Mucosa of rectum (tissue), 2 donors: ENCODE measurements around the gene TRIM38.
"Not testable (repeated sequence)": the region's sequence is repeated elsewhere in the genome, so short reads cannot be mapped to it uniquely, and the experiment has no call there.

Experiments used
- H3K27ac ChIP-seq, 2 donors: one replicate each; pipeline ENCODE4 v1.7.0; 2013; ENCODE audit warnings: inconsistent platforms in 2 of 2, low read depth in 2 of 2, low read length in 2 of 2
- H3K27me3 ChIP-seq, 2 donors: one replicate each; pipeline ENCODE4 v1.7.0; 2013; ENCODE audit warnings: low read length in 2 of 2; ENCODE audit not compliant: control insufficient read depth in 2 of 2, insufficient read depth in 2 of 2
- H3K36me3 ChIP-seq, 2 donors: one replicate each; pipeline ENCODE4 v1.7.0; 2013; ENCODE audit warnings: low read length in 2 of 2; ENCODE audit not compliant: control insufficient read depth in 2 of 2, insufficient read depth in 2 of 2
- H3K4me1 ChIP-seq, 2 donors: one replicate each; pipeline ENCODE4 v1.7.0; 2013; ENCODE audit warnings: low read length in 2 of 2, mild to moderate bottlenecking in 1 of 2; ENCODE audit not compliant: control insufficient read depth in 2 of 2, insufficient read depth in 2 of 2
- H3K4me3 ChIP-seq, 2 donors: one replicate each; pipeline ENCODE4 v1.7.0; 2013; ENCODE audit warnings: low read length in 2 of 2
- H3K9ac ChIP-seq, 2 donors: one replicate each; pipeline ENCODE4 v1.7.0; 2013; ENCODE audit warnings: low read length in 2 of 2, low read depth in 1 of 2, mild to moderate bottlenecking in 1 of 2
- H3K9me3 ChIP-seq, 2 donors: one replicate each; pipeline ENCODE4 v1.7.0; 2013; ENCODE audit warnings: low read length in 2 of 2; ENCODE audit not compliant: control insufficient read depth in 2 of 2
- donor health status: healthy.
- donor health status: Normal muscosa, but diverticular disease.

Gene TRIM38

DNA sequence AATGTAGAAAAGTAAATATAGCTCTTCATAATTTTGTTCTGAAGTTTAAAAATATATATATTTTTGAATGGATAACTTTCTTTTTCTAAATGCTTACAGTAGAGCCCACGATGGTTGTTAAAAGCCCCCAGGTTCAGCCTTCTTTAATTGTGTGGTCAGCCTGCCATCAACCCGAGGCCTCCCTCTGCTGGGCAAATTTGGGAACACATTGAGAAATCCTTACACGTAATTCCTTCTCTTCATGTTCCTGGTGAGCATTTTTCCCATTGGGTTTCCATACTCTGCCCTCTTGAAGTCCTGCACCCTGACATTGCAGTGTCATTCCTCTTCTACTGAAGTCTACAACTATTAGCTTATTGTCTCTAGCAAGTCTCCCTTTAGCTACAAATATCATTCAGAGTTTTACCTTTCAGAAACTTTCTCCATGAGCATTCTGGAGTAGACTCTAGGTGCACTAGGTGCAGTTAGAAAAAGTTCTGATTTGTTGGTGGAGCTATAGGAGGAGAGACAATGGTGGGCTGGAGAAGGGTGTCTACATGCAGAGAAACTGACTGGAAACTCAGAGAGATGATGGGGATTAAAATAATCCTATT is 40.6 kb downstream of the TRIM38 start:
- H3K9ac ChIP-seq: no peak overlapping the region
- H3K36me3 ChIP-seq: peaks cover 8 to 13% of the 10 kb centered on the region in 2 donors
- no peak overlapping the region for H3K4me3 ChIP-seq
- no peak overlapping the region for H3K27ac ChIP-seq
- H3K27me3 ChIP-seq: no peaks in the 10 kb centered on the region
- H3K4me1 ChIP-seq: no peaks in the 10 kb centered on the region
- H3K9me3 ChIP-seq: no peaks in the 10 kb centered on the region

DNA sequence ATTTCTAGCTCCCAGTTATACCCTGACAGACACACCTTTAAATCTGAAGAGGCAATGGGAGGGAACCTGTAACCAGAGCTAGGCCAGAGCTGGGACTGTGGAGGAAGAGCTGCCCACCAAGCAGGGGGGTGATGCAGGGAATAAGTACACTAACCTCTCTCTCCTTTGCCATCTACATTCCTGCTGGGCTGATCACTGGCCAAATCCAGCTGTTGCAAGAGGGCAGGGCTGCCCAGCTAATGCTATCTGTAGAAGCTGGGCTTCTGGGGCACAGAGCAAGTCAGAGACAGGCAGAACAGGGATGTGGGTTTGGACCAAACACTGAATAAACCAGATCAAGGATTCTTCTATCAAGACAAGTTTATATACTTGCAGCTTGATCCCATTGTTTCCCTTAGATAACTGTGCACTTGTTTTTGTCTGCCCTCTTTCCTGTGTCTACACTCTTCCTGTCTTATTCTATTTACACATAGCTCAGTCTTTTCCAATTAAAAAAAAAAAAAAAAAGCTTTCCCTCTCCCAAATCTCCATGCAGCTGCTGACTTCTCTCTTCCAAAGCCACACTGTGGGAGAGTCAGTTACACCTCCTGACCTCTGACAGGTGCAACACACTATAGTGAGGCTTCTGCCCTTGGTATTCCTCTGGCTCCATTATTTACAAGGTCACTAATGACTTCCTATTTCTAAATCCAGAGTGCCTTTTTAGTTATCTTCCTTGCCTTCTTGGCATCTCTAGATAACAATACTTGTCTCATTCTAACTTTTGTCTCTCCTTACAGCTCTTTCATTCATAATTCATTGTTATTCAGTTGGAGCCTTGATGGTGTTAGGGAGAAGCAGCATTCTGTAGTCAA is 43.7 kb downstream of the TRIM38 start:
- Histone ChIP-seq H3K4me1 (no peaks in the 10 kb centered on the region), H3K36me3 (peaks cover 0 to 3% of the 10 kb centered on the region in 2 donors), H3K4me3 (no peak overlapping the region), H3K27me3 (no peaks in the 10 kb centered on the region), H3K9ac (no peak overlapping the region), H3K27ac (no peak overlapping the region), H3K9me3 (no peaks in the 10 kb centered on the region)

DNA sequence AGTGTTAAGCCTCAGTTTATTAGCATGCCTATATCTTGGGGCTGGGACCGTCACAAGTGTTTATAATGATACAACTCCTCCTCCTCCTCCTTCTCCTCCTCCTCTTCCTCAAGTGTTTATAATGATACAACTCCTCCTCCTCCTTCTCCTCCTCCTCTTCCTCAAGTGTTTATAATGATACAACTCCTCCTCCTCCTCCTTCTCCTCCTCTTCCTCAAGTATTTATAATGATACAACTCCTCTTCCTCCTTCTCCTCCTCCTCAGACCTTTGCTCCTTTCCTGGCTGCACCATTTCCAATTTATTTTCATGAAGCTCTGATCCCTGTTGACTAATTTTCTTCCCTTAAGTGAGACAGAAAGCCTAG is 44.3 kb downstream of the TRIM38 start:
- H3K27ac ChIP-seq, H3K9ac ChIP-seq, H3K4me1 ChIP-seq, H3K4me3 ChIP-seq, H3K36me3 ChIP-seq, H3K27me3 ChIP-seq, H3K9me3 ChIP-seq: not testable (repeated sequence)

DNA sequence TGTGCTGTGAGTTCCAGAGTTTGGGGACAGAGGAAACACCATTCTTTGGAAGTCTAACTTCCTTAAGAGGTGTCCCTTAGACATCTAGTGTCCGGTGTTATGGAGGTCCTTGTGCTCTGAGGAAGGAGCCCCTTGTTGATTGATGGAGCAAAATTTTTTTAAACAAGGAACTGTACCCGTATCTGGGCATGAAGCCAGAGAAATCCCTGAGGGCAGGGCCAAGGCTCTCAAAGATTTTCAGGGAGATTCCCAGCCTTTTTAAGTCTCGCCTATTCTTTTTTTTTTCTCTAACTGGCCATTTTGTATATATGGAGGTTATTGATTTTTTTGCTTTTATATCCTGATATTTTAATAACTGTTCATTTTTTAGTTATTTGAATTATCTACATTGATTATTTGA is 45.9 kb downstream of the TRIM38 start:
- Histone ChIP-seq H3K27ac (no peak overlapping the region), H3K4me1 (no peaks in the 10 kb centered on the region), H3K9me3 (no peaks in the 10 kb centered on the region), H3K4me3 (no peak overlapping the region), H3K36me3 (peaks cover 0 to 3% of the 10 kb centered on the region in 2 donors), H3K9ac (no peak overlapping the region), H3K27me3 (no peaks in the 10 kb centered on the region)

DNA sequence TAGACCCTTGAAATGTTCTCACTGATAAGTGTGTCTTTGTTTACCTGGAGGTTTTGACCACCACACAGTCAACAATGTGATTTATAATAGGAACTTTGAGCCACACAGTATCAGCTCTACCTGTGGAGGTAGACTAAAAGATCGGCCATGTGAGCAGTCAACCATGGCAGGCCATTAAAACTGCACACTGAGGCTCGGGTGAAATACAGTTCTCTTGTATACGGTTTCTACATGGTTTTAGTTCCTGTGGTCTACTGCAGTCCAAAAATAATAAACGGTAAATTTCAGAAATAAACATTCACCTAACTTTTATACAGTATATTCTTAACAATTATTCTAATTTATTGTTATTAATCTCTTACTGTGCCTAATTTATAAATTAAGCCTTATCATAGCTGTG is 47.2 kb downstream of the TRIM38 start:
- H3K27me3 ChIP-seq: no peaks in the 10 kb centered on the region
- no peaks in the 10 kb centered on the region for H3K4me1 ChIP-seq
- no peaks in the 10 kb centered on the region for H3K36me3 ChIP-seq
- no peak overlapping the region for H3K4me3 ChIP-seq
- H3K9ac ChIP-seq: no peak overlapping the region
- H3K27ac ChIP-seq: no peak overlapping the region
- H3K9me3 ChIP-seq: no peaks in the 10 kb centered on the region

DNA sequence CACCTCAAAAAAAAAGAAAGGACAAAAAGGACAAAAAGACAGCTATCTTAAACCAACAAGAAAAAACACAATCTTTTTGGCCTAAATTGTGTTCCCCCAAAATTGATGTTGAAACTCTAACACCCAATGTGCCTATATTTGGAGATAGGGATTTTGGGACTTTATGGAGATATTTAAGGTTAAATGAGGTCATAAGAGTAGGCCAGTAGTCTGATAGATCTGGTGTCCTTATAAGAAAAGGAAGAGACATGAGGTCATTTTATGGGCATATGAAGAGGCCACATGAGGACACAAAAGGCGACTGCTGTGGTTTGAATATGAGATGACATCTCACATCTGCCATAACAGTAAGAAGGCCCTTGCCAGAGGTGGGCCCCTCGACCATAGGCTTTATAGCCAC is 49.5 kb downstream of the TRIM38 start:
- H3K4me3 ChIP-seq: no peak overlapping the region
- H3K27me3 ChIP-seq: no peaks in the 10 kb centered on the region
- H3K27ac ChIP-seq: no peak overlapping the region
- no peaks in the 10 kb centered on the region for H3K4me1 ChIP-seq
- H3K9me3 ChIP-seq: no peaks in the 10 kb centered on the region
- no peaks in the 10 kb centered on the region for H3K36me3 ChIP-seq
- H3K9ac ChIP-seq: no peak overlapping the region

DNA sequence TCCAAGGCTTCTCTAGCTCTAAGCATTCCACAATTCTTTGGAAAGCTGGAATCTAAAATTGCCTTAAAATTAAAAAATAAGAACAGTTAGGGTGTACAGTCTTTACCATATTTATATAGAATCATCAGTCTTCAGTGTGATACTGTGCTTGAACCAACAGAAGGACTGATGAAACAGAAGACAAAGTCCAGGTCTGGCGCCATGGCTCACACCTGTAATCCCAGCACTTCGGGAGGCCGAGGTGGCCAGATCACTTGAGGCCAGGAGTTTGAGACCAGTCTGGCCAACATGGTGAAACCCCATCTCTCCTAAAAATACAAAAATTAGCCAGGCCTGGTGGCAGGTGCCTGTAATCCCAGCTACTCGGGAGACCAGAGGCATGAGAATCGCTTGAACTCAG is 51.8 kb downstream of the TRIM38 start:
- H3K9me3 ChIP-seq, H3K36me3 ChIP-seq, H3K27me3 ChIP-seq, H3K4me1 ChIP-seq, H3K27ac ChIP-seq, H3K9ac ChIP-seq, H3K4me3 ChIP-seq: not testable (repeated sequence)

DNA sequence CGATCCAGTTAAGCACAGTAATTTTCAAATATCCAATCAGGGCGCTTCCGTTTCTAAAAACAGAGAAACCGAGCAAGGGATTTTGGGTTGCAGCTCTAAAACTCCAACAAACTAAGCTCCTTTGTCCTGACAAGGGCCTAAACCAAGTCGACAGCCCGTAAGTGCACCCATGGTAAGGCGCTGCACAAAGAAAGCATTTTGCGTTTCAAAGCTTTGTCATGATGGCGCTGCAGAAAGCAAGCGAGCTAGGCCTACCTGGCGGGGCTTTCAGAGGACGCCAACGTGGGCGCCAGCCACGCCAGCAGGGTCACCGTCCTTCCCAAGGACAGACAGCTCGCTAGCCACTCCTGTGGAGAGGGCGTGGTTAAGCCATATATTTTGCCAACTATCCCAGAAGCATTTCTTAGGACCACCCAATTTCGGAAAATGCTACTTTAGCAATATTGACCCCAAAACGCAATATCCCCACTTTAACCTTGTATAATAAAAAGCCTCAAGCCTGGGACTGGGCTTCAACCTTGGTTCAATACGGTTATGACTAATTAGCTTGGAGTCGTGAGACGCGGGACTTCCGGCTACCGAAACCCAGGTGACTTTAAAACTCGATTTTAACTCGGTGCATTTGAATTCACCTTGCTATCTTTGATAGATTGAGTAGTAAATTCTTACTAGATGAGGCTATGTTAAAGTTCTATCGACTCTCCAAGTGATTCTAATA is 53.8 kb downstream of the TRIM38 start:
- Histone ChIP-seq H3K4me3 (no peak overlapping the region), H3K27ac (no peak overlapping the region), H3K4me1 (peaks cover 2 to 9% of the 10 kb centered on the region in 2 donors), H3K36me3 (no peaks in the 10 kb centered on the region), H3K27me3 (no peaks in the 10 kb centered on the region), H3K9ac (no peak overlapping the region), H3K9me3 (no peaks in the 10 kb centered on the region)

DNA sequence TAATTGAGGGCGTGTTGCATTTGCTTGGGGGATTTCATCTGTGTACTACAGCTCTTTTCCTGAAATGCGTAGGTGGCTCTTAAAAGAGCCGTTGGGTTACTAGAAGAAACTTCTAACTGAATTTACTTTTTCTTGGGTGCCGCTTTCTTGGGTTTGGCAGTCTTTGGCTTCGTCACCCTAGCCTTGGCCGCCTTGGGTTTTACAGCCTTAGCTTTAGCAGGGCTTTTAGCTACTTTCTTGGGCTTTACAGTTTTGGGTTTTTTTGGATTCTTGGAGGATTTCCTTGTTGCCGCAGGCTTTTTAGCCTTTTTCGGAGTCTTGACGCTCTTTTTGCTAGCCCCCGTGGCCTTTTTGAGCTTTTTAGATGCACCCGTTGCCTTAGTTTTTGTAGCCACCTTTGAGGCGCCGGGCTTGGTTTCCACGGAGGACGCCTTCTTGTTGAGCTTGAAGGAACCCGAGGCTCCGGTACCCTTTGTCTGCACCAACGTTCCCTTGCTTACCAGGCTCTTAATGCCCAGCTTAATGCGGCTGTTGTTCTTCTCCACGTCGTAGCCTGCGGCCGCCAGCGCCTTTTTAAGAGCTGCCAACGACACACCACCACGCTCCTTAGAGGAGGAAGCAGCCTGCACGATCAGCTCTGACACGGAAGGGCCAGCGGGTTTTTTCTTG is 54.5 kb downstream of the TRIM38 start:
- Histone ChIP-seq H3K4me3 (peak overlapping the region in 1 of 2 donors; percentile 57), H3K27me3 (no peaks in the 10 kb centered on the region), H3K9me3 (no peaks in the 10 kb centered on the region), H3K9ac (peak overlapping the region in 1 of 2 donors; percentile 41), H3K4me1 (peaks cover 2 to 14% of the 10 kb centered on the region in 2 donors), H3K27ac (no peak overlapping the region), H3K36me3 (no peaks in the 10 kb centered on the region)

DNA sequence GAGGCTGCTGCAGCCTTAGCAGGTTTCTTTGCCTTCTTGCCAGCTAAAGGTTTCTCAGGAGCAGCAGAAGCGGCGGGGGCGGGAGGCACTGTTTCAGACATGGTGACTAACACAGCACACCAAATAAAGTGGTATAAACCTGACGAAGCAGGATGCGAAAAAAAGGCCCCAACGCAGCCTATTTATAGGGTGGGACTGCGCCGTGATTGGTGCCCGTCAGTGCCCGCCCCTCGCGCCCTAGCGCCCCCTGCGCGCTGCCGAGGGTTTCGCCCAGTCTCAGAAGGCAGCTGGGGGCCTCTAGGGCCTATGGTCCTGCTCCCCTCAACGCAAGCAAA is 55.0 kb downstream of the TRIM38 start:
- no peaks in the 10 kb centered on the region for H3K36me3 ChIP-seq
- H3K9ac ChIP-seq: peak overlapping the region in 1 of 2 donors; percentile 41
- H3K4me3 ChIP-seq: no peak overlapping the region
- no peaks in the 10 kb centered on the region for H3K9me3 ChIP-seq
- no peaks in the 10 kb centered on the region for H3K27me3 ChIP-seq
- peaks cover 2 to 16% of the 10 kb centered on the region in 2 donors for H3K4me1 ChIP-seq
- H3K27ac ChIP-seq: peak overlapping the region in 1 of 2 donors; percentile 32
